ENCODE results near the gene SLC39A11. TPM values are rescaled to one million over a fixed set of nuclear protein-coding genes. Genes with fewer than 3 reads are reported as not detected.

SLC39A11 gene
- total and polyA plus RNA-seq, 5 donors from 2014 or later: 9.3 to 32.2 (median 11.9) TPM

- Mint-ChIP-seq H3K27ac (no peak overlapping the region), H3K36me3 (peaks cover 45% of the 10 kb centered on the region), H3K27me3 (no peaks in the 10 kb centered on the region), H3K4me3 (no peak overlapping the region), H3K4me1 (peaks cover 0 to 2% (median 0%) of the 10 kb centered on the region in 4 donors), H3K9me3 (peaks cover 3 to 48% (median 17%) of the 10 kb centered on the region in 7 donors)
- ATAC-seq (ENCODE audit: low read depth in 2 of 2): no peak
- Histone ChIP-seq H3K27me3 (ENCODE audit: control insufficient read depth, insufficient read depth, low read length) (no peaks in the 10 kb centered on the region), H3K4me1 (ENCODE audit: control insufficient read depth, insufficient read depth, low read length, poor library complexity, severe bottlenecking) (no peaks in the 10 kb centered on the region), H3K36me3 (ENCODE audit: control insufficient read depth, insufficient read depth, low read length) (no peaks in the 10 kb centered on the region), H3K4me3 (ENCODE audit: low read depth, low read length) (no peak overlapping the region), H3K9me3 (ENCODE audit: control insufficient read depth in 2 of 2, low read length in 2 of 2) (peaks cover 35 to 38% of the 10 kb centered on the region in 2 experiments), H3K27ac (ENCODE audit: insufficient read depth, low read length, poor library complexity, severe bottlenecking) (no peak overlapping the region)
- no peak for DNase-seq
Measured at GRCh38 chr17:72878975-72879660, 213.4 kb downstream of the SLC39A11 start.

- H3K9me3 Mint-ChIP-seq: peaks cover 1 to 48% (median 18%) of the 10 kb centered on the region in 7 donors
- peaks cover 52% of the 10 kb centered on the region for H3K36me3 Mint-ChIP-seq
- peaks cover 35 to 38% of the 10 kb centered on the region in 2 experiments for H3K9me3 ChIP-seq (ENCODE audit: control insufficient read depth in 2 of 2, low read length in 2 of 2)
- no peak overlapping the region for H3K4me3 Mint-ChIP-seq
- H3K4me1 ChIP-seq (ENCODE audit: control insufficient read depth, insufficient read depth, low read length, poor library complexity, severe bottlenecking): no peaks in the 10 kb centered on the region
- DNase-seq (no peak), ATAC-seq (ENCODE audit: low read depth in 2 of 2) (no peak)
- H3K4me3 ChIP-seq (ENCODE audit: low read depth, low read length): no peak overlapping the region
- H3K27ac ChIP-seq (ENCODE audit: insufficient read depth, low read length, poor library complexity, severe bottlenecking): no peak overlapping the region
- no peaks in the 10 kb centered on the region for H3K36me3 ChIP-seq (ENCODE audit: control insufficient read depth, insufficient read depth, low read length)
- no peaks in the 10 kb centered on the region for H3K27me3 Mint-ChIP-seq
- H3K27ac Mint-ChIP-seq: no peak overlapping the region
- no peaks in the 10 kb centered on the region for H3K27me3 ChIP-seq (ENCODE audit: control insufficient read depth, insufficient read depth, low read length)
- H3K4me1 Mint-ChIP-seq: no peaks in the 10 kb centered on the region
Measured at GRCh38 chr17:72877348-72877747, 215.1 kb downstream of the SLC39A11 start.

GRCh38 chr17:72876413-72876812 is 216.1 kb downstream of the SLC39A11 start:
- H3K27ac ChIP-seq (ENCODE audit: insufficient read depth, low read length, poor library complexity, severe bottlenecking): no peak overlapping the region
- no peaks in the 10 kb centered on the region for H3K27me3 ChIP-seq (ENCODE audit: control insufficient read depth, insufficient read depth, low read length)
- Mint-ChIP-seq H3K27ac (no peak overlapping the region), H3K4me3 (no peak overlapping the region), H3K4me1 (peaks cover 0 to 4% (median 0%) of the 10 kb centered on the region in 4 donors), H3K9me3 (peaks cover 0 to 43% (median 18%) of the 10 kb centered on the region in 7 donors), H3K27me3 (no peaks in the 10 kb centered on the region), H3K36me3 (peaks cover 51% of the 10 kb centered on the region)
- peaks cover 35 to 38% of the 10 kb centered on the region in 2 experiments for H3K9me3 ChIP-seq (ENCODE audit: control insufficient read depth in 2 of 2, low read length in 2 of 2)
- H3K36me3 ChIP-seq (ENCODE audit: control insufficient read depth, insufficient read depth, low read length): no peaks in the 10 kb centered on the region
- H3K4me3 ChIP-seq (ENCODE audit: low read depth, low read length): no peak overlapping the region
- no peaks in the 10 kb centered on the region for H3K4me1 ChIP-seq (ENCODE audit: control insufficient read depth, insufficient read depth, low read length, poor library complexity, severe bottlenecking)
- DNase-seq: no peak
- no peak for ATAC-seq (ENCODE audit: low read depth in 2 of 2)

DNA sequence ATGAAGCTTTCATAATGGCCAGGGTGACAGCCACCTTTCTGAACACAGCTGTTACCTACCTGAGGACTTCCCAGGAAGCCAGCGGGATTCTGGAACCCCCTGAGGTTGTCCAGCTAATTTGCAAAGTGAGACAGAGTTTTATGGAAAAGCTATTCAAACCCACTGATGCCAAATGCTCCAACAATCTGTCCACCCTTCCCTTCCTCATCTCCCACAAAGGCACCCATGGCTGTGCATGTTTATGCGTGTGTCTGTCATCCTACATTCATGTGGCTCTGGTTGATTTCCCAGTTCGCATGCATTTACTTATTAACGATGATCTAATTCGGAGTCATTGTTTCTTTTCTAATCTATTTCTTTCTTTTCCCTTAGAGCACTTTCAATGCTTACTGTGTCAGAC is 217.1 kb downstream of the SLC39A11 start:
- H3K4me1 ChIP-seq (ENCODE audit: control insufficient read depth, insufficient read depth, low read length, poor library complexity, severe bottlenecking): no peaks in the 10 kb centered on the region
- H3K9me3 Mint-ChIP-seq: peaks cover 0 to 43% (median 17%) of the 10 kb centered on the region in 7 donors

DNA sequence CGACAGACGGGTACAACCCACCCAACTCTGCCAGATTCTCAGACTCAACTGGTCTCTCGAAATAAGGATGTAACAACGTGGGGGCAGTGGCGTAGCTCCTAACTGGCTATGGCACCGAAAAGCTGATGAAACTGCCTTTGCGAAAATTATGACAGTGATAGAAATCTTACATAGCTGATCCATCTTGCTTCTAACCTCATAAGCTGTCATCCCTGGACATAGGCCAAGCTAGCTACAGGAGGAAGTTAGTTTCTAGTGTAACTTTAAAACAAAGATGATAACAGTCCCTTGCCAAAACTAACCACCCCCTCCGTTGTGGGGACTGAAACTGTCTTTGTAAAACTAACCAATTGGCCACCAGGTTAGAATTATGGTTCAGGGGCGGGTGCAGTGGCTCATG is 220.1 kb downstream of the SLC39A11 start:
- Histone ChIP-seq H3K9me3 (ENCODE audit: control insufficient read depth in 2 of 2, low read length in 2 of 2) (peaks cover 15 to 18% of the 10 kb centered on the region in 2 experiments), H3K4me3 (ENCODE audit: low read depth, low read length) (no peak overlapping the region), H3K4me1 (ENCODE audit: control insufficient read depth, insufficient read depth, low read length, poor library complexity, severe bottlenecking) (no peaks in the 10 kb centered on the region), H3K27ac (ENCODE audit: insufficient read depth, low read length, poor library complexity, severe bottlenecking) (no peak overlapping the region), H3K36me3 (ENCODE audit: control insufficient read depth, insufficient read depth, low read length) (no peaks in the 10 kb centered on the region), H3K27me3 (ENCODE audit: control insufficient read depth, insufficient read depth, low read length) (no peaks in the 10 kb centered on the region)
- Mint-ChIP-seq H3K4me3 (no peak overlapping the region), H3K36me3 (peaks cover 35% of the 10 kb centered on the region), H3K9me3 (peaks cover 0 to 19% (median 6%) of the 10 kb centered on the region in 7 donors), H3K4me1 (peaks cover 0 to 5% (median 3%) of the 10 kb centered on the region in 4 donors), H3K27ac (no peak overlapping the region), H3K27me3 (no peaks in the 10 kb centered on the region)
- no peak for ATAC-seq (ENCODE audit: low read depth in 2 of 2)
- no peak for DNase-seq

More for the DNA sequence above, 217.1 kb downstream of the SLC39A11 start:
- Histone ChIP-seq H3K36me3 (ENCODE audit: control insufficient read depth, insufficient read depth, low read length) (no peaks in the 10 kb centered on the region), H3K27ac (ENCODE audit: insufficient read depth, low read length, poor library complexity, severe bottlenecking) (no peak overlapping the region), H3K27me3 (ENCODE audit: control insufficient read depth, insufficient read depth, low read length) (no peaks in the 10 kb centered on the region), H3K4me3 (ENCODE audit: low read depth, low read length) (no peak overlapping the region), H3K9me3 (ENCODE audit: control insufficient read depth in 2 of 2, low read length in 2 of 2) (peaks cover 31 to 37% of the 10 kb centered on the region in 2 experiments)
- peaks cover 0 to 4% (median 0%) of the 10 kb centered on the region in 4 donors for H3K4me1 Mint-ChIP-seq
- no peak overlapping the region for H3K27ac Mint-ChIP-seq
- DNase-seq (no peak), ATAC-seq (ENCODE audit: low read depth in 2 of 2) (no peak)
- H3K4me3 Mint-ChIP-seq: no peak overlapping the region
- H3K36me3 Mint-ChIP-seq: peaks cover 51% of the 10 kb centered on the region
- H3K27me3 Mint-ChIP-seq: no peaks in the 10 kb centered on the region

DNA sequence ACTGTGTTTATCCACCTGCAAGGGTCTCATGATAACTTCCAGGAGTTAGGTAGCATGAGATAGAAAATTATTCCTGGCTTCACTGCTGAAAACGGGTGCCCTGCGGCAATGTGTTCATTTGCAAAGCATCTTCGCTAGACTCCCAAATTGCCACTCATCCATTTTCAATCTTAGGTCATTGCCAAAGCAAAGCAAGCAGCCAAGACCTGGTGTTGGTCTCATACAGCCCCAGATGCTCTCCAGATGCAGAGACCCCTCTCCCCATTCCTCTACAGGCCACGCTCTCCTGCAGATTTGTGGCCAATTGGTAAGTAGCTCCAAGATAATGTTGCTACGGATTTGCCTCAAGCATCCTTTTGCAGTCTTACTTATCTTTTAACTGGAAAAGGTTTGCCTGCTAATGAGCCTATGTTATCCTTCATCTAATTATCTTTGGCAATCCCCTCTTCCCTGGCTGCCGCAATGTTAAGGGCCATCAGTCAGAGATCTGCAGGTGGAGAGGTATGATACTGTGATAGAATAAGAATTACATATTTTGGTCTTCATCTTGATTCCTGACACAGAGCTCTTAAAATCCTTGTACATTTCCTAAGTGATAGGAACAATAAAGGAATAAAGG is 222.0 kb downstream of the SLC39A11 start:
- no peaks in the 10 kb centered on the region for H3K27me3 Mint-ChIP-seq
- peaks cover 23% of the 10 kb centered on the region for H3K36me3 Mint-ChIP-seq
- H3K27ac Mint-ChIP-seq: no peak overlapping the region
- peaks cover 0 to 5% (median 1%) of the 10 kb centered on the region in 7 donors for H3K9me3 Mint-ChIP-seq
- no peaks in the 10 kb centered on the region for H3K36me3 ChIP-seq (ENCODE audit: control insufficient read depth, insufficient read depth, low read length)
- no peak overlapping the region for H3K4me3 ChIP-seq (ENCODE audit: low read depth, low read length)
- DNase-seq (no peak), ATAC-seq (ENCODE audit: low read depth in 2 of 2) (no peak)
- no peaks in the 10 kb centered on the region for H3K4me1 ChIP-seq (ENCODE audit: control insufficient read depth, insufficient read depth, low read length, poor library complexity, severe bottlenecking)
- no peaks in the 10 kb centered on the region for H3K9me3 ChIP-seq (ENCODE audit: control insufficient read depth in 2 of 2, low read length in 2 of 2)
- no peak overlapping the region for H3K4me3 Mint-ChIP-seq
- no peak overlapping the region for H3K27ac ChIP-seq (ENCODE audit: insufficient read depth, low read length, poor library complexity, severe bottlenecking)
- peaks cover 8 to 13% (median 11%) of the 10 kb centered on the region in 4 donors for H3K4me1 Mint-ChIP-seq
- H3K27me3 ChIP-seq (ENCODE audit: control insufficient read depth, insufficient read depth, low read length): no peaks in the 10 kb centered on the region

DNA sequence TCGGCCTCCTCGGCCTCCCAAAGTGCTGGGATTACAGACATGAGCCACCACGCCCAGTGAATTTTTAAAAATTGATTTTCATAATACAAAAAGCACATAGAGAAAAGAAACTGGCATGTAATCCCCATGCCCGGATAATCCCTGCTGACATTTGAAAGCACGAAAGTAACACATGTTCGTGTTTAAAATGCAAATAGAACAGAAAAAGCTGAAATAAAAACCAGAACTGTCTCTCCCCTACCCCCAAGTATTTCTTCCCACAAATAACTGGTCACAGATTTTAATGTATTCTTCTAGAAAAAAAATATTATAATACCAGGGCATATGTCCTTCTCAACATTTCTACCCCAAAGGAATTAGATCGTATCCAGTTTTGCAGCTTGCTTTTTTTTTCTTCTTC is 222.9 kb downstream of the SLC39A11 start:
- H3K27ac Mint-ChIP-seq: no peak overlapping the region
- H3K27me3 Mint-ChIP-seq: no peaks in the 10 kb centered on the region

More for the DNA sequence above, 222.9 kb downstream of the SLC39A11 start:
- H3K4me3 Mint-ChIP-seq: no peak overlapping the region
- Histone ChIP-seq H3K4me1 (ENCODE audit: control insufficient read depth, insufficient read depth, low read length, poor library complexity, severe bottlenecking) (no peaks in the 10 kb centered on the region), H3K9me3 (ENCODE audit: control insufficient read depth in 2 of 2, low read length in 2 of 2) (no peaks in the 10 kb centered on the region), H3K27me3 (ENCODE audit: control insufficient read depth, insufficient read depth, low read length) (no peaks in the 10 kb centered on the region), H3K27ac (ENCODE audit: insufficient read depth, low read length, poor library complexity, severe bottlenecking) (no peak overlapping the region), H3K36me3 (ENCODE audit: control insufficient read depth, insufficient read depth, low read length) (no peaks in the 10 kb centered on the region), H3K4me3 (ENCODE audit: low read depth, low read length) (no peak overlapping the region)
- H3K4me1 Mint-ChIP-seq: peaks cover 10 to 20% (median 14%) of the 10 kb centered on the region in 4 donors
- DNase-seq (no peak), ATAC-seq (ENCODE audit: low read depth in 2 of 2) (no peak)
- peaks cover 0 to 3% (median 0%) of the 10 kb centered on the region in 7 donors for H3K9me3 Mint-ChIP-seq
- peaks cover 22% of the 10 kb centered on the region for H3K36me3 Mint-ChIP-seq

Data from CD4-positive, CD25-positive, alpha-beta regulatory T cell (primary cell).